Bronchial epithelial cell (primary cell): ENCODE data around the gene GMDS. TPM values are rescaled to one million over a fixed set of nuclear protein-coding genes. Genes with fewer than 3 reads are reported as not detected.
A peak's percentile ranks its signal among the peaks of the same experiment; 100 is the strongest.

Source experiments
- DNase-seq: peaks from one replicate; pipeline ENCODE4 v3.0.0-alpha.2; 2010; ENCODE audit warnings: low read depth
- FAIRE-seq: peaks from 2 replicates; lab custom pipeline; 2011; peaks lifted over from hg19 to GRCh38; lab: Jason Lieb, UNC
- H3K27me3 ChIP-seq: 2 replicates; pipeline ENCODE4 v1.5.1; 2011; ENCODE audit warnings: low read length; ENCODE audit not compliant: control insufficient read depth, insufficient read depth
- H3K36me3 ChIP-seq: 2 replicates; pipeline ENCODE4 v1.5.1; 2011; ENCODE audit warnings: low read length; ENCODE audit not compliant: control insufficient read depth, insufficient read depth
- H3K4me3 ChIP-seq: 2 replicates; pipeline ENCODE4 v1.5.1; 2011; ENCODE audit warnings: mild to moderate bottlenecking, low read depth, low read length, control low read depth
- CTCF ChIP-seq: IDR thresholded peaks from 2 replicates; pipeline ENCODE4 v1.5.1; 2011; ENCODE audit warnings: mild to moderate bottlenecking, moderate library complexity, low read length, control low read depth, inconsistent platforms; ENCODE audit not compliant: insufficient read depth, severe bottlenecking
- total RNA-seq: library from RNA; depleted of rRNA; stranded (reverse); fragments of >200 nt; gene quantifications from 2 replicates; pipeline ENCODE4 v1.2.1, GENCODE V29; 2014

The GMDS gene
- total RNA-seq, 1 donor from 2014 or later, result 8.2 TPM

GRCh38 chr6:1579096-1579495 lies 666.3 kb downstream of the GMDS start:
- Histone ChIP-seq H3K36me3 (no peaks in the 10 kb centered on the region), H3K4me3 (no peak overlapping the region), H3K27me3 (no peaks in the 10 kb centered on the region)
- no peak for TF ChIP-seq CTCF
- DNase-seq (no peak), FAIRE-seq (no peak)

- no peak for FAIRE-seq
- no peaks in the 10 kb centered on the region for H3K36me3 ChIP-seq
- H3K4me3 ChIP-seq, result no peak overlapping the region
- no peak for TF ChIP-seq CTCF
- H3K27me3 ChIP-seq, result no peaks in the 10 kb centered on the region
- DNase-seq, result no peak
Measured at GRCh38 chr6:1577896-1578745, 667.3 kb downstream of the GMDS start.

- no peak for DNase-seq
- no peak for TF ChIP-seq CTCF
- Histone ChIP-seq H3K4me3 (no peak overlapping the region), H3K27me3 (no peaks in the 10 kb centered on the region), H3K36me3 (no peaks in the 10 kb centered on the region)
- peak; percentile 84 for FAIRE-seq
Measured at GRCh38 chr6:1577146-1577680, 668.2 kb downstream of the GMDS start.

GRCh38 chr6:1576711-1577110 lies 668.7 kb downstream of the GMDS start:
- no peak for TF ChIP-seq CTCF
- DNase-seq (no peak), FAIRE-seq (no peak)
- no peak overlapping the region for H3K4me3 ChIP-seq
- no peaks in the 10 kb centered on the region for H3K27me3 ChIP-seq
- H3K36me3 ChIP-seq, result no peaks in the 10 kb centered on the region

- H3K27me3 ChIP-seq, result no peaks in the 10 kb centered on the region
- DNase-seq (no peak), FAIRE-seq (no peak)
- no peak for TF ChIP-seq CTCF
- H3K4me3 ChIP-seq, result no peak overlapping the region
- H3K36me3 ChIP-seq, result no peaks in the 10 kb centered on the region
Measured at GRCh38 chr6:1576166-1576565, 669.2 kb downstream of the GMDS start.
